WTC11 (cell line): ENCODE measurements around the gene TTC39B. TPM values are rescaled to one million over a fixed set of nuclear protein-coding genes. Genes with fewer than 3 reads are reported as not detected.

Source experiments
- ATAC-seq: fragments of 200-7000 bp; cut with Tn5 transposase; 2 replicates; pipeline ENCODE4 v1.10.0; 2021; ENCODE audit warnings: mild to moderate bottlenecking, moderate library complexity
- CTCF ChIA-PET: fragments of 300-600 bp; sonication (Branson Sonifier 250); formaldehyde crosslinking; loops from one replicate; lab custom pipeline; 2021; ENCODE audit warnings: antibody characterized with exemption; lab: Charles Lee
- POLR2A ChIA-PET: fragments of 350-600 bp; sonication (Branson Sonifier 250); formaldehyde crosslinking; loops from one replicate; lab custom pipeline; 2021; ENCODE audit warnings: antibody characterized with exemption; lab: Charles Lee
- DNase-seq: peaks from one replicate; pipeline ENCODE4 v3.0.0; 2021; ENCODE audit warnings: low spot score
- H3K27ac Mint-ChIP-seq: 2 replicates; pipeline ENCODE4 v1.8.0; 2021; ENCODE audit warnings: mixed read lengths
- H3K27me3 Mint-ChIP-seq: 2 replicates; pipeline ENCODE4 v1.8.0; 2021; ENCODE audit warnings: low read depth, mild to moderate bottlenecking, moderate library complexity, mixed read lengths
- H3K36me3 Mint-ChIP-seq: 2 replicates; pipeline ENCODE4 v1.8.0; 2021; ENCODE audit warnings: mixed read lengths
- H3K4me1 Mint-ChIP-seq: 2 replicates; pipeline ENCODE4 v1.8.0; 2022; ENCODE audit warnings: mixed read lengths
- H3K4me3 Mint-ChIP-seq: 2 replicates; pipeline ENCODE4 v1.8.0; 2021; ENCODE audit warnings: mild to moderate bottlenecking, moderate library complexity, mixed read lengths
- H3K9me3 Mint-ChIP-seq: 2 replicates; pipeline ENCODE4 v1.8.0; 2021; ENCODE audit warnings: mixed read lengths
- ELF4 ChIP-seq: sonication (generic); formaldehyde crosslinking; IDR thresholded peaks from 2 replicates; pipeline ENCODE4 v1.8.1; 2022; ENCODE audit warnings: low read depth, mild to moderate bottlenecking, moderate library complexity, missing genetic modification reagents
- EMX1 ChIP-seq: fragments of 250-450 bp; sonication (Bioruptor Pico); IDR thresholded peaks from 2 replicates; pipeline ENCODE4 v1.8.0; 2021; ENCODE audit warnings: mild to moderate bottlenecking
- FOXP1 ChIP-seq: sonication (generic); formaldehyde crosslinking; IDR thresholded peaks from 2 replicates; pipeline ENCODE4 v1.8.0; 2022; ENCODE audit warnings: missing genetic modification reagents, mild to moderate bottlenecking, moderate library complexity, borderline replicate concordance
- GABPB1 ChIP-seq: sonication (generic); formaldehyde crosslinking; IDR thresholded peaks from 2 replicates; pipeline ENCODE4 v1.8.1; 2023; ENCODE audit warnings: mild to moderate bottlenecking, missing genetic modification reagents
- NFE2L1 ChIP-seq: sonication (generic); formaldehyde crosslinking; IDR thresholded peaks from 2 replicates; pipeline ENCODE4 v1.8.1; 2023; ENCODE audit warnings: missing genetic modification reagents
- NR1H2 ChIP-seq: sonication (generic); formaldehyde crosslinking; IDR thresholded peaks from 2 replicates; pipeline ENCODE4 v1.9.0; 2021; ENCODE audit warnings: mild to moderate bottlenecking, moderate library complexity, missing genetic modification reagents
- NR2C2 ChIP-seq: sonication (generic); formaldehyde crosslinking; IDR thresholded peaks from 2 replicates; pipeline ENCODE4 v1.8.0; 2022; ENCODE audit warnings: mild to moderate bottlenecking, missing genetic modification reagents
- NR3C1 ChIP-seq: sonication (generic); formaldehyde crosslinking; conservative IDR thresholded peaks from 2 replicates; pipeline ENCODE4 v1.8.1; 2023; ENCODE audit warnings: low read depth, mild to moderate bottlenecking, missing genetic modification reagents
- PRDM15 ChIP-seq: sonication (generic); formaldehyde crosslinking; IDR thresholded peaks from 2 replicates; pipeline ENCODE4 v1.8.0; 2022; ENCODE audit warnings: missing genetic modification reagents
- PRRX2 ChIP-seq: fragments of 250-450 bp; sonication (Bioruptor Pico); IDR thresholded peaks from 2 replicates; pipeline ENCODE4 v1.8.0; 2021; ENCODE audit warnings: mild to moderate bottlenecking
- TCF7 ChIP-seq: sonication (generic); formaldehyde crosslinking; IDR thresholded peaks from 2 replicates; pipeline ENCODE4 v1.8.0; 2022; ENCODE audit warnings: mild to moderate bottlenecking, low read depth, missing genetic modification reagents, moderate library complexity
- TP53 ChIP-seq: sonication (generic); formaldehyde crosslinking; IDR thresholded peaks from 2 replicates; pipeline ENCODE4 v1.8.1; 2023; ENCODE audit warnings: mild to moderate bottlenecking, missing genetic modification reagents
- ZNF219 ChIP-seq: sonication (generic); formaldehyde crosslinking; IDR thresholded peaks from 2 replicates; pipeline ENCODE4 v1.8.0; 2023; ENCODE audit warnings: missing genetic modification reagents, mild to moderate bottlenecking, borderline replicate concordance
- ZNF263 ChIP-seq: sonication (generic); formaldehyde crosslinking; IDR thresholded peaks from 2 replicates; pipeline ENCODE4 v1.8.1; 2022; ENCODE audit warnings: low read depth, mild to moderate bottlenecking, moderate library complexity, missing genetic modification reagents
- ZSCAN18 ChIP-seq: fragments of 250-450 bp; sonication (Bioruptor Pico); IDR thresholded peaks from 2 replicates; pipeline ENCODE4 v2.1.2; 2022; ENCODE audit warnings: mild to moderate bottlenecking, moderate library complexity
- total RNA-seq: library from RNA; stranded (reverse); gene quantifications from 3 replicates; pipeline ENCODE4 v1.2.3, GENCODE V29; 2021
- TF ChIP-seq, protein P1 (sequence below): sonication (generic); formaldehyde crosslinking; IDR thresholded peaks from 2 replicates; pipeline ENCODE4 v1.8.1; 2023; ENCODE audit warnings: mild to moderate bottlenecking, missing genetic modification reagents
- TF ChIP-seq, protein P2 (sequence below): sonication (generic); formaldehyde crosslinking; IDR thresholded peaks from 2 replicates; pipeline ENCODE4 v1.8.1; 2022; ENCODE audit warnings: low read depth, missing genetic modification reagents, borderline replicate concordance
- TF ChIP-seq, protein P3 (sequence below): sonication (generic); formaldehyde crosslinking; IDR thresholded peaks from 2 replicates; pipeline ENCODE4 v1.8.1; 2023; ENCODE audit warnings: mild to moderate bottlenecking, missing genetic modification reagents
- TF ChIP-seq, protein P4 (sequence below): sonication (generic); formaldehyde crosslinking; IDR thresholded peaks from 2 replicates; pipeline ENCODE4 v1.8.1; 2022; ENCODE audit warnings: missing genetic modification reagents, borderline replicate concordance

TTC39B gene
- total RNA-seq, 1 experiment from 2014 or later = 12.5 TPM

DNA sequence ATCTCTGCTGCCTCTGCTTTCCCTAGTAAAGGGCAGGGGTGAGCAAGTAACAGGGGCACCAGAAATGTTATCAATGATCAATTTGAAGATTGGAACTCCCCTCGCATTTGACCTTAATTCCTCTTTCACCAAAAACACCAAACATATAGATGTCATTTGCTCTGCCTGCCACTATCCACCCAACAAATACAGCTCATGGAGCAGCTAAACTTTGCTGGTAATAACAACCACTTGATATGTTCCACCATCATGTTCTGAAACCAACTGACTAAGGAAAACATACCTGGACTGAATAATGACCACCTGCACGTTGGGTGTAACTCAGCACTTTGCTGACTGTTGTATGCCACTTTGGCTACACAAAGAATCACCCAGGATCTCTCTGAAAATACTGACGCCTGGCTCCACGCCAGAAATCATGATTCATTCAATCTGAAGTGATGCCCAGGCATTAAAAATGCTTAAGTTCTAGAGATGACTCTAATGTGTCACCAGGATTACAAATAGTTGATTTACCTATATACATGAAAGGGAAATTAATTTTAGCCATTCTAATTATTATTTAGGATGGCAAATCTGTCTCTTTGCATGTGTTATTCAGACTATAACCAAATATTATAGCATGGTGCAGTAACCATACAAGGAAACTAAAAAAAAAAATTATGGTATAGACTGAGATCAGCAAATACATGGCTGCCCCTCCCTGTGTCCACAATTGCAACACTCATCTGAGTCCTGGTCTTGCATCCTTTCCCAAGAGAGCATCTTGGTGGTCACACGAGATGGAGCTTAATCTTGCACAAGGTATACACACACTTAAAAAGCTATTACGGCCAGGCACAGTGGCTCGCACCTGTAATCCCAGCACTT is 43.1 kb upstream of the TTC39B start:
- Mint-ChIP-seq H3K4me1 (peaks cover 28% of the 10 kb centered on the region), H3K27ac (no peak overlapping the region)
- TF ChIP-seq ZSCAN18 (CRISPR knock-in tag) (no peak), GABPB1 (0 out of 2 replicates have a peak, but pooled peaks have one; percentile 43)
- TF ChIP-seq, all 79 proteins: peak for 1
- POLR2A ChIA-PET = no interaction called here
- no peak for ATAC-seq
- no peak overlapping the region for H3K4me3 Mint-ChIP-seq
- no peaks in the 10 kb centered on the region; the same call in 1 of the 2 replicates for H3K27me3 Mint-ChIP-seq
- no peak for DNase-seq
- peaks cover 4% of the 10 kb centered on the region for H3K36me3 Mint-ChIP-seq
- H3K9me3 Mint-ChIP-seq = peaks cover 15% of the 10 kb centered on the region
- CTCF ChIA-PET = interaction anchor here (0.7 kb wide), 2 partner anchors 12 to 306 kb away, joined by 3 read pairs; no protein-coding TSS in a partner anchor

GRCh38 chr9:15346837-15347236 is 39.8 kb upstream of the TTC39B start:
- no peak for TF ChIP-seq ELF4 (CRISPR knock-in tag)
- no peak for TF ChIP-seq TCF7 (CRISPR knock-in tag)
- no peak for TF ChIP-seq TP53
- no peak for TF ChIP-seq GABPB1
- TF ChIP-seq, protein P1, sequence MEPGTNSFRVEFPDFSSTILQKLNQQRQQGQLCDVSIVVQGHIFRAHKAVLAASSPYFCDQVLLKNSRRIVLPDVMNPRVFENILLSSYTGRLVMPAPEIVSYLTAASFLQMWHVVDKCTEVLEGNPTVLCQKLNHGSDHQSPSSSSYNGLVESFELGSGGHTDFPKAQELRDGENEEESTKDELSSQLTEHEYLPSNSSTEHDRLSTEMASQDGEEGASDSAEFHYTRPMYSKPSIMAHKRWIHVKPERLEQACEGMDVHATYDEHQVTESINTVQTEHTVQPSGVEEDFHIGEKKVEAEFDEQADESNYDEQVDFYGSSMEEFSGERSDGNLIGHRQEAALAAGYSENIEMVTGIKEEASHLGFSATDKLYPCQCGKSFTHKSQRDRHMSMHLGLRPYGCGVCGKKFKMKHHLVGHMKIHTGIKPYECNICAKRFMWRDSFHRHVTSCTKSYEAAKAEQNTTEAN (CRISPR knock-in tag) = no peak
- TF ChIP-seq, all 79 proteins: peak for 0
- H3K27ac Mint-ChIP-seq = no peak overlapping the region
- H3K36me3 Mint-ChIP-seq = peaks cover 5% of the 10 kb centered on the region
- H3K4me3 Mint-ChIP-seq = no peak overlapping the region
- peaks cover 15% of the 10 kb centered on the region for H3K9me3 Mint-ChIP-seq
- ATAC-seq = no peak; the same call in 1 of the 2 replicates
- no peak for DNase-seq
- ChIA-PET CTCF (interaction anchor here (0.5 to 0.7 kb wide), 2 partner anchors 9 to 136 kb away, joined by 3 to 5 read pairs; no protein-coding TSS in a partner anchor), POLR2A (no interaction called here)
- H3K4me1 Mint-ChIP-seq = peaks cover 17% of the 10 kb centered on the region
- no peaks in the 10 kb centered on the region; the same call in 1 of the 2 replicates for H3K27me3 Mint-ChIP-seq

DNA sequence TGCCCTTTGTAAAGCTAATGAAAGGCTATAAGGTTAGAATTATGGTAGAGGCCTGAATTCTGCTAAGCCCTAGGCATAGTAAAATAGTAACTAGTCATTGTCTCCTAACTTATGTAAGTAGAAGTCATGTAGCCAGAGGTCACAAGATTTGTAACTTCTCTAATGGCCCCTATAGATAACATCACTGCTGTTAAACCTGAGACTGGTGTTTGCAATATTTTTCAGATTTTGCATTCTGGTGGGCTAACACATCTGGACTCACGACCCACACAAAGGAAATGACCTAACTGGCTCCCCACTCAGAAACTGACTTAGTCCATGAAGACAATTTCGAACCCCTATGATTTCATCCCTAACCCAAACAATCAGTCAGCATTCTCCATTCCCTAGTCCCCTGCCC is 37.2 kb upstream of the TTC39B start:
- H3K27ac Mint-ChIP-seq = no peak overlapping the region
- peaks cover 27% of the 10 kb centered on the region for H3K9me3 Mint-ChIP-seq
- no peak overlapping the region for H3K4me3 Mint-ChIP-seq
- peaks cover 17% of the 10 kb centered on the region for H3K4me1 Mint-ChIP-seq
- peaks cover 2% of the 10 kb centered on the region for H3K27me3 Mint-ChIP-seq
- POLR2A ChIA-PET = no interaction called here
- peaks cover 15% of the 10 kb centered on the region for H3K36me3 Mint-ChIP-seq
- DNase-seq (no peak), ATAC-seq (no peak)
- CTCF ChIA-PET = no interaction called here
- no peak for TF ChIP-seq NFE2L1 (CRISPR knock-in tag)
- TF ChIP-seq NR1H2 (CRISPR knock-in tag) = no peak
- no peak for TF ChIP-seq ZNF219 (CRISPR knock-in tag)
- TF ChIP-seq PRRX2 = no peak
- TF ChIP-seq NR2C2 = no peak
- TF ChIP-seq PRDM15 = no peak
- TF ChIP-seq, protein P2, sequence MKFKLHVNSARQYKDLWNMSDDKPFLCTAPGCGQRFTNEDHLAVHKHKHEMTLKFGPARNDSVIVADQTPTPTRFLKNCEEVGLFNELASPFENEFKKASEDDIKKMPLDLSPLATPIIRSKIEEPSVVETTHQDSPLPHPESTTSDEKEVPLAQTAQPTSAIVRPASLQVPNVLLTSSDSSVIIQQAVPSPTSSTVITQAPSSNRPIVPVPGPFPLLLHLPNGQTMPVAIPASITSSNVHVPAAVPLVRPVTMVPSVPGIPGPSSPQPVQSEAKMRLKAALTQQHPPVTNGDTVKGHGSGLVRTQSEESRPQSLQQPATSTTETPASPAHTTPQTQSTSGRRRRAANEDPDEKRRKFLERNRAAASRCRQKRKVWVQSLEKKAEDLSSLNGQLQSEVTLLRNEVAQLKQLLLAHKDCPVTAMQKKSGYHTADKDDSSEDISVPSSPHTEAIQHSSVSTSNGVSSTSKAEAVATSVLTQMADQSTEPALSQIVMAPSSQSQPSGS (CRISPR knock-in tag) = no peak
- no peak for TF ChIP-seq EMX1
- TF ChIP-seq FOXP1 (CRISPR knock-in tag) = no peak
- TF ChIP-seq ZNF263 (CRISPR knock-in tag) = no peak
- no peak for TF ChIP-seq NR3C1 (CRISPR knock-in tag)
- TF ChIP-seq, protein P3, sequence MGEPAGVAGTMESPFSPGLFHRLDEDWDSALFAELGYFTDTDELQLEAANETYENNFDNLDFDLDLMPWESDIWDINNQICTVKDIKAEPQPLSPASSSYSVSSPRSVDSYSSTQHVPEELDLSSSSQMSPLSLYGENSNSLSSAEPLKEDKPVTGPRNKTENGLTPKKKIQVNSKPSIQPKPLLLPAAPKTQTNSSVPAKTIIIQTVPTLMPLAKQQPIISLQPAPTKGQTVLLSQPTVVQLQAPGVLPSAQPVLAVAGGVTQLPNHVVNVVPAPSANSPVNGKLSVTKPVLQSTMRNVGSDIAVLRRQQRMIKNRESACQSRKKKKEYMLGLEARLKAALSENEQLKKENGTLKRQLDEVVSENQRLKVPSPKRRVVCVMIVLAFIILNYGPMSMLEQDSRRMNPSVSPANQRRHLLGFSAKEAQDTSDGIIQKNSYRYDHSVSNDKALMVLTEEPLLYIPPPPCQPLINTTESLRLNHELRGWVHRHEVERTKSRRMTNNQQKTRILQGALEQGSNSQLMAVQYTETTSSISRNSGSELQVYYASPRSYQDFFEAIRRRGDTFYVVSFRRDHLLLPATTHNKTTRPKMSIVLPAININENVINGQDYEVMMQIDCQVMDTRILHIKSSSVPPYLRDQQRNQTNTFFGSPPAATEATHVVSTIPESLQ = no peak
- TF ChIP-seq, protein P4, sequence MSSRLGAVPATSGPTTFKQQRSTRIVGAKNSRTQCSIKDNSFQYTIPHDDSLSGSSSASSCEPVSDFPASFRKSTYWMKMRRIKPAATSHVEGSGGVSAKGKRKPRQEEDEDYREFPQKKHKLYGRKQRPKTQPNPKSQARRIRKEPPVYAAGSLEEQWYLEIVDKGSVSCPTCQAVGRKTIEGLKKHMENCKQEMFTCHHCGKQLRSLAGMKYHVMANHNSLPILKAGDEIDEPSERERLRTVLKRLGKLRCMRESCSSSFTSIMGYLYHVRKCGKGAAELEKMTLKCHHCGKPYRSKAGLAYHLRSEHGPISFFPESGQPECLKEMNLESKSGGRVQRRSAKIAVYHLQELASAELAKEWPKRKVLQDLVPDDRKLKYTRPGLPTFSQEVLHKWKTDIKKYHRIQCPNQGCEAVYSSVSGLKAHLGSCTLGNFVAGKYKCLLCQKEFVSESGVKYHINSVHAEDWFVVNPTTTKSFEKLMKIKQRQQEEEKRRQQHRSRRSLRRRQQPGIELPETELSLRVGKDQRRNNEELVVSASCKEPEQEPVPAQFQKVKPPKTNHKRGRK = no peak
